Measurements from ENCODE around the gene CDH15.

GRCh38 chr16:89197633-89198416, 26.3 kb downstream of the CDH15 start:
- TF ChIP-seq, protein P1, sequence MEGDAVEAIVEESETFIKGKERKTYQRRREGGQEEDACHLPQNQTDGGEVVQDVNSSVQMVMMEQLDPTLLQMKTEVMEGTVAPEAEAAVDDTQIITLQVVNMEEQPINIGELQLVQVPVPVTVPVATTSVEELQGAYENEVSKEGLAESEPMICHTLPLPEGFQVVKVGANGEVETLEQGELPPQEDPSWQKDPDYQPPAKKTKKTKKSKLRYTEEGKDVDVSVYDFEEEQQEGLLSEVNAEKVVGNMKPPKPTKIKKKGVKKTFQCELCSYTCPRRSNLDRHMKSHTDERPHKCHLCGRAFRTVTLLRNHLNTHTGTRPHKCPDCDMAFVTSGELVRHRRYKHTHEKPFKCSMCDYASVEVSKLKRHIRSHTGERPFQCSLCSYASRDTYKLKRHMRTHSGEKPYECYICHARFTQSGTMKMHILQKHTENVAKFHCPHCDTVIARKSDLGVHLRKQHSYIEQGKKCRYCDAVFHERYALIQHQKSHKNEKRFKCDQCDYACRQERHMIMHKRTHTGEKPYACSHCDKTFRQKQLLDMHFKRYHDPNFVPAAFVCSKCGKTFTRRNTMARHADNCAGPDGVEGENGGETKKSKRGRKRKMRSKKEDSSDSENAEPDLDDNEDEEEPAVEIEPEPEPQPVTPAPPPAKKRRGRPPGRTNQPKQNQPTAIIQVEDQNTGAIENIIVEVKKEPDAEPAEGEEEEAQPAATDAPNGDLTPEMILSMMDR (IDR thresholded peaks at IDR 0.05; ENCODE audit: insufficient read depth, low read length, poor library complexity, severe bottlenecking): no peak
- TF ChIP-seq EZH2phosphoT487 (conservative IDR thresholded peaks at IDR 0.05; ENCODE audit: low read length): no peak

All from SU-DHL-6 (cell line).